ENCODE measurements around the gene SLC45A1.

SLC45A1 gene

GRCh38 chr1:8374356-8374755, 56.4 kb downstream of the SLC45A1 start:
- Histone ChIP-seq H3K27ac (ENCODE audit: extremely low read depth, low read depth, low read length) (no peak overlapping the region), H3K4me3 (ENCODE audit: low read depth, low read length) (no peak overlapping the region), H3K36me3 (ENCODE audit: control insufficient read depth in 2 of 2, insufficient read depth in 1 of 2, low read length in 2 of 2) (peaks cover 0 to 5% of the 10 kb centered on the region in 2 experiments; a peak in 1 of 3 replicates), H3K9me3 (ENCODE audit: control insufficient read depth, insufficient read depth, low read depth, low read length) (no peaks in the 10 kb centered on the region), H3K4me1 (ENCODE audit: control insufficient read depth, insufficient read depth, low read length) (peaks cover 14% of the 10 kb centered on the region)
- ChIA-PET CTCF (interaction anchor here (0.7 to 1.1 kb wide), 2 partner anchors 9 to 399 kb away, joined by 3 to 7 read pairs; no protein-coding TSS in a partner anchor), POLR2A (no interaction called here)
- TF ChIP-seq ZNF48 (tag by site-specific recombination; IDR thresholded peaks at IDR 0.05) = no peak
- no peak for TF ChIP-seq ZNF558 (tag by site-specific recombination; IDR thresholded peaks at IDR 0.05)
- no peak for TF ChIP-seq ZNF335 (tag by site-specific recombination; conservative IDR thresholded peaks at IDR 0.05)
- no peak for TF ChIP-seq ZNF670 (tag by site-specific recombination; IDR thresholded peaks at IDR 0.05; ENCODE audit: low read depth)
- no peak for TF ChIP-seq ZNF610 (tag by site-specific recombination; IDR thresholded peaks at IDR 0.05; ENCODE audit: borderline replicate concordance)
- TF ChIP-seq ZXDB (tag by site-specific recombination; IDR thresholded peaks at IDR 0.05) = no peak
- no peak for TF ChIP-seq FEZF1 (tag by site-specific recombination; IDR thresholded peaks at IDR 0.05)

GRCh38 chr1:8374812-8375211, 56.9 kb downstream of the SLC45A1 start:
- Histone ChIP-seq H3K4me3 (ENCODE audit: low read depth, low read length) (no peak overlapping the region), H3K4me1 (ENCODE audit: control insufficient read depth, insufficient read depth, low read length) (peaks cover 14% of the 10 kb centered on the region), H3K36me3 (ENCODE audit: control insufficient read depth in 2 of 2, insufficient read depth in 1 of 2, low read length in 2 of 2) (peaks cover 0 to 5% of the 10 kb centered on the region in 2 experiments; a peak in 1 of 3 replicates), H3K27ac (ENCODE audit: extremely low read depth, low read depth, low read length) (no peak overlapping the region), H3K9me3 (ENCODE audit: control insufficient read depth, insufficient read depth, low read depth, low read length) (no peaks in the 10 kb centered on the region)
- TF ChIP-seq ZNF580 (tag by site-specific recombination; IDR thresholded peaks at IDR 0.05) (no peak), PRDM1 (tag by site-specific recombination; IDR thresholded peaks at IDR 0.05) (peak; percentile 82), ZNF423 (tag by site-specific recombination; IDR thresholded peaks at IDR 0.05) (no peak), KLF8 (tag by site-specific recombination; IDR thresholded peaks at IDR 0.05) (0 out of 2 replicates have a peak, but pooled peaks have one; percentile 17), ZFP69B (tag by site-specific recombination; IDR thresholded peaks at IDR 0.05) (peak; percentile 75), ZFHX2 (tag by site-specific recombination; conservative IDR thresholded peaks at IDR 0.05) (peak; percentile 87), ZNF600 (tag by site-specific recombination; IDR thresholded peaks at IDR 0.05) (peak; percentile 81), EGR2 (tag by site-specific recombination; IDR thresholded peaks at IDR 0.05; ENCODE audit: low read depth) (peak; percentile 85), ZNF692 (tag by site-specific recombination; IDR thresholded peaks at IDR 0.05) (peak; percentile 80), ZNF473 (tag by site-specific recombination; IDR thresholded peaks at IDR 0.05) (no peak)
- TF ChIP-seq, protein P1, sequence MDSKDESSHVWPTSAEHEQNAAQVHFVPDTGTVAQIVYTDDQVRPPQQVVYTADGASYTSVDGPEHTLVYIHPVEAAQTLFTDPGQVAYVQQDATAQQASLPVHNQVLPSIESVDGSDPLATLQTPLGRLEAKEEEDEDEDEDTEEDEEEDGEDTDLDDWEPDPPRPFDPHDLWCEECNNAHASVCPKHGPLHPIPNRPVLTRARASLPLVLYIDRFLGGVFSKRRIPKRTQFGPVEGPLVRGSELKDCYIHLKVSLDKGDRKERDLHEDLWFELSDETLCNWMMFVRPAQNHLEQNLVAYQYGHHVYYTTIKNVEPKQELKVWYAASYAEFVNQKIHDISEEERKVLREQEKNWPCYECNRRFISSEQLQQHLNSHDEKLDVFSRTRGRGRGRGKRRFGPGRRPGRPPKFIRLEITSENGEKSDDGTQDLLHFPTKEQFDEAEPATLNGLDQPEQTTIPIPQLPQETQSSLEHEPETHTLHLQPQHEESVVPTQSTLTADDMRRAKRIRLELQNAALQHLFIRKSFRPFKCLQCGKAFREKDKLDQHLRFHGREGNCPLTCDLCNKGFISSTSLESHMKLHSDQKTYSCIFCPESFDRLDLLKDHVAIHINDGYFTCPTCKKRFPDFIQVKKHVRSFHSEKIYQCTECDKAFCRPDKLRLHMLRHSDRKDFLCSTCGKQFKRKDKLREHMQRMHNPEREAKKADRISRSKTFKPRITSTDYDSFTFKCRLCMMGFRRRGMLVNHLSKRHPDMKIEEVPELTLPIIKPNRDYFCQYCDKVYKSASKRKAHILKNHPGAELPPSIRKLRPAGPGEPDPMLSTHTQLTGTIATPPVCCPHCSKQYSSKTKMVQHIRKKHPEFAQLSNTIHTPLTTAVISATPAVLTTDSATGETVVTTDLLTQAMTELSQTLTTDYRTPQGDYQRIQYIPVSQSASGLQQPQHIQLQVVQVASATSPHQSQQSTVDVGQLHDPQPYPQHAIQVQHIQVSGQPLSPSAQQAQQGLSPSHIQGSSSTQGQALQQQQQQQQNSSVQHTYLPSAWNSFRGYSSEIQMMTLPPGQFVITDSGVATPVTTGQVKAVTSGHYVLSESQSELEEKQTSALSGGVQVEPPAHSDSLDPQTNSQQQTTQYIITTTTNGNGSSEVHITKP (tag by site-specific recombination; IDR thresholded peaks at IDR 0.05) = peak; percentile 49
- TF ChIP-seq, protein P2, sequence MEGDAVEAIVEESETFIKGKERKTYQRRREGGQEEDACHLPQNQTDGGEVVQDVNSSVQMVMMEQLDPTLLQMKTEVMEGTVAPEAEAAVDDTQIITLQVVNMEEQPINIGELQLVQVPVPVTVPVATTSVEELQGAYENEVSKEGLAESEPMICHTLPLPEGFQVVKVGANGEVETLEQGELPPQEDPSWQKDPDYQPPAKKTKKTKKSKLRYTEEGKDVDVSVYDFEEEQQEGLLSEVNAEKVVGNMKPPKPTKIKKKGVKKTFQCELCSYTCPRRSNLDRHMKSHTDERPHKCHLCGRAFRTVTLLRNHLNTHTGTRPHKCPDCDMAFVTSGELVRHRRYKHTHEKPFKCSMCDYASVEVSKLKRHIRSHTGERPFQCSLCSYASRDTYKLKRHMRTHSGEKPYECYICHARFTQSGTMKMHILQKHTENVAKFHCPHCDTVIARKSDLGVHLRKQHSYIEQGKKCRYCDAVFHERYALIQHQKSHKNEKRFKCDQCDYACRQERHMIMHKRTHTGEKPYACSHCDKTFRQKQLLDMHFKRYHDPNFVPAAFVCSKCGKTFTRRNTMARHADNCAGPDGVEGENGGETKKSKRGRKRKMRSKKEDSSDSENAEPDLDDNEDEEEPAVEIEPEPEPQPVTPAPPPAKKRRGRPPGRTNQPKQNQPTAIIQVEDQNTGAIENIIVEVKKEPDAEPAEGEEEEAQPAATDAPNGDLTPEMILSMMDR (tag by site-specific recombination; IDR thresholded peaks at IDR 0.05) = peak; percentile 66; the same call in 1 of the 2 replicates
- POLR2A ChIA-PET = no interaction called here
- CTCF ChIA-PET = interaction anchor here (0.7 to 1.1 kb wide), 2 partner anchors 9 to 399 kb away, joined by 3 to 7 read pairs; no protein-coding TSS in a partner anchor

All from HEK293 (cell line).